ENCODE data around the gene TM9SF4. TPM values are rescaled to one million over a fixed set of nuclear protein-coding genes. Genes with fewer than 3 reads are reported as not detected.
"Not testable (repeated sequence)": the region's sequence is repeated elsewhere in the genome, so short reads cannot be mapped to it uniquely, and the experiment has no call there.

The TM9SF4 gene
- total RNA-seq, 4 donors from 2014 or later: 19.9 to 34.4 (median 25.2) TPM

- 84% methylated on average over 2 of the region's 2 CpGs for WGBS
- H3K27ac ChIP-seq (replicated peaks in 1 of 4): no peak overlapping the region
- H3K4me3 ChIP-seq: no peak overlapping the region
- no peaks in the 10 kb centered on the region for H3K27me3 ChIP-seq
- no peaks in the 10 kb centered on the region for H3K4me1 ChIP-seq
- intact Hi-C loops (cut with DNase I): no loop called here
- DNase-seq (ENCODE audit: extremely low spot score): no peak
- peaks cover 22 to 47% (median 36%) of the 10 kb centered on the region in 4 donors for H3K36me3 ChIP-seq
- TF ChIP-seq EP300 (IDR thresholded peaks at IDR 0.05) (no peak), CTCF (IDR thresholded peaks at IDR 0.05) (no peak), POLR2AphosphoS5 (IDR thresholded peaks at IDR 0.05) (no peak), POLR2A (IDR thresholded peaks at IDR 0.05; ENCODE audit: low read depth) (no peak)
- H3K9me3 ChIP-seq: no peaks in the 10 kb centered on the region
Observed at GRCh38 chr20:32168184-32168910, 58.8 kb downstream of the TM9SF4 start.

DNA sequence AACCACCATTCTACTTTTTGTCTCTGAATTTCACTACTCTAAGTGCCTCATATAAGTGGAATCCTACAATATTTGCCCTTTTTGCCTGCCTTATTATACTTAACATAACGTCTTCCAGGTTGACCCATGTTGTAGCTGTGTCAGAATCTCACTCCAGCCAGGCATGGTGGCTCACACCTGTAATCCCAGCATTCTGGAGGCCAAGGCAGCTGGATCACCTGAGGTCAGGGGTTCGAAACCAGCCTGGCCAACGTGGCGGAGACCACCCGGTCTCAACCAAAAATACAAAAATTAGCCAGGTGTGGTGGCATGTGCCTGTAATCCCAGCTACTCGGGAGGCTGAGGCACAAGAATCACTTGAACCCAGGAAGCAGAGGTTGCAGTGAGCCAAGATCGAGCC is 68.2 kb downstream of the TM9SF4 start:
- H3K4me1 ChIP-seq; H3K27me3 ChIP-seq; H3K36me3 ChIP-seq; DNase-seq (ENCODE audit: extremely low spot score); H3K9me3 ChIP-seq; H3K4me3 ChIP-seq; H3K27ac ChIP-seq (replicated peaks in 1 of 4); intact Hi-C loops (cut with DNase I): not testable (repeated sequence)
- WGBS: 92% methylated on average over 7 of the region's 7 CpGs

DNA sequence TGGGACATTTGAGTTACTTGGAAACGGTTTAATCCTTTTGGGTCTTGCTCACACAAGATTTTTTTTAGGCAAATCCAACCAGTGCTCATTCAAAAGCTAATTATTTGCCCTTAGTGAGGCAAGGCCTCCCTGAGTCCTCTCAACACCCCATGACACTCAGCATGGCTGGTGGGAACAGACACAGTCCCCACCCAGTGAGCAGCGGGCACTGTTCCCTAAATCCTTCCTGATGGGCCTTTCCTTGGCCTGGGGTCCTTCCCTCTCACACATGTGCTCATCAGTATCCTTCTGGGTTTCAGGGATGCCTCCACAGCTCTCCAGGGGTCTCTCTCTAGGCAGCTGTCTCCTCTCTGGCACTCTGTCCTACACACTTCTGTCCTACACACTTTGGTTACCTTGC is 70.0 kb downstream of the TM9SF4 start:
- 90% methylated on average over 2 of the region's 2 CpGs for WGBS

GRCh38 chr20:32179934-32180333 is 70.4 kb downstream of the TM9SF4 start:
- H3K27ac ChIP-seq (replicated peaks in 1 of 4): no peak overlapping the region
- TF ChIP-seq POLR2AphosphoS5 (IDR thresholded peaks at IDR 0.05): no peak
- no peak for TF ChIP-seq POLR2A (IDR thresholded peaks at IDR 0.05; ENCODE audit: low read depth)
- no peak for TF ChIP-seq CTCF (IDR thresholded peaks at IDR 0.05)
- TF ChIP-seq EP300 (IDR thresholded peaks at IDR 0.05): no peak
- H3K9me3 ChIP-seq: no peaks in the 10 kb centered on the region
- H3K36me3 ChIP-seq: peaks cover 0 to 11% (median 3%) of the 10 kb centered on the region in 4 donors
- H3K4me3 ChIP-seq: no peak overlapping the region
- no peaks in the 10 kb centered on the region for H3K4me1 ChIP-seq
- WGBS: 90% methylated on average over 4 of the region's 4 CpGs
- no peaks in the 10 kb centered on the region for H3K27me3 ChIP-seq
- no peak for DNase-seq (ENCODE audit: extremely low spot score)
- intact Hi-C loops (cut with DNase I): no loop called here

More for the DNA sequence above, 70.0 kb downstream of the TM9SF4 start:
- H3K27me3 ChIP-seq: no peaks in the 10 kb centered on the region
- TF ChIP-seq CTCF (IDR thresholded peaks at IDR 0.05) (no peak), POLR2AphosphoS5 (IDR thresholded peaks at IDR 0.05) (no peak)
- H3K9me3 ChIP-seq: no peaks in the 10 kb centered on the region
- H3K36me3 ChIP-seq: peaks cover 0 to 11% (median 3%) of the 10 kb centered on the region in 4 donors
- intact Hi-C loops (cut with DNase I): no loop called here
- H3K4me3 ChIP-seq: no peak overlapping the region
- DNase-seq (ENCODE audit: extremely low spot score): no peak
- H3K27ac ChIP-seq (replicated peaks in 1 of 4): no peak overlapping the region
- H3K4me1 ChIP-seq: no peaks in the 10 kb centered on the region

DNA sequence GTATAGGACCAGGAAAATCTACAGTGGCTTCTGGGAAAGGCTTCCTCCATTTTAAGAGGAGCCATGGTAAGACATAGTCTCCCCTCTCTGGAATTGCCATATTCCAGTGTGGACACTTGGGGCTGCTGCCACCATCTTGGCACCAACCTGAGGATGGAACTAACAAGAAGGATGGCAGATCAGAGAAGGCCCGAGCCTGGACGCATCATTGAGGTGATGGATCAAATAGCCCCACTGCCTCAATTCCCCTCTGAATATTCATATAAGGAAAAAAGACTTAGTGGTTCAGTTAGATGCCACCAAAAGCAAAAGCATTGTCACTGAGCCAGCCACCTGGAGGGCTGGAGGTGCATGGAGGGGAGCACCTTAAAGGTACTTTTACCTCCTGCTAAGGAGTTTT is 72.1 kb downstream of the TM9SF4 start:
- Histone ChIP-seq H3K27ac (replicated peaks in 1 of 4) (no peak overlapping the region), H3K4me3 (no peak overlapping the region), H3K36me3 (peaks cover 0 to 11% (median 3%) of the 10 kb centered on the region in 4 donors), H3K27me3 (no peaks in the 10 kb centered on the region), H3K9me3 (no peaks in the 10 kb centered on the region), H3K4me1 (peaks cover 0 to 5% (median 2%) of the 10 kb centered on the region in 4 donors)
- intact Hi-C loops (cut with DNase I): no loop called here
- 89% methylated on average over 2 of the region's 2 CpGs for WGBS
- no peak for DNase-seq (ENCODE audit: extremely low spot score)
- TF ChIP-seq EP300 (IDR thresholded peaks at IDR 0.05): no peak
- no peak for TF ChIP-seq POLR2A (IDR thresholded peaks at IDR 0.05; ENCODE audit: low read depth)
- TF ChIP-seq CTCF (IDR thresholded peaks at IDR 0.05): no peak
- no peak for TF ChIP-seq POLR2AphosphoS5 (IDR thresholded peaks at IDR 0.05)

All from esophagus muscularis mucosa (tissue), 4 donors.